Calu3 (cell line): Measurements from ENCODE around the gene PLXNA2. TPM values are rescaled to one million over a fixed set of nuclear protein-coding genes. Genes with fewer than 3 reads are reported as not detected.

Source experiments
- BruUV-seq: library from RNA; stranded (reverse); fragments of 400-500 nt; replicated peaks from 2 replicates; lab custom pipeline; 2021; lab: Mats Ljungman, UMichigan
- CTCF ChIA-PET: fragments of 300-600 bp; sonication (Branson Sonifier 250); formaldehyde crosslinking; loops from one replicate; lab custom pipeline; 2022; ENCODE audit warnings: antibody characterized with exemption; lab: Charles Lee
- DNase-seq: peaks from one replicate; pipeline ENCODE4 v3.0.0; 2022
- H3K27ac Mint-ChIP-seq: one replicate; pipeline ENCODE4 v1.8.0; 2022; ENCODE audit warnings: mixed read lengths; ENCODE audit not compliant: unreplicated experiment
- H3K27me3 Mint-ChIP-seq: one replicate; pipeline ENCODE4 v1.8.0; 2022; ENCODE audit warnings: mixed read lengths; ENCODE audit not compliant: unreplicated experiment
- H3K36me3 Mint-ChIP-seq: one replicate; pipeline ENCODE4 v1.8.0; 2022; ENCODE audit warnings: mild to moderate bottlenecking, moderate library complexity, mixed read lengths; ENCODE audit not compliant: insufficient read depth, unreplicated experiment
- H3K4me1 Mint-ChIP-seq: one replicate; pipeline ENCODE4 v1.8.0; 2022; ENCODE audit warnings: mild to moderate bottlenecking, low read depth, mixed read lengths; ENCODE audit not compliant: unreplicated experiment
- H3K4me3 Mint-ChIP-seq: one replicate; pipeline ENCODE4 v1.8.0; 2022; ENCODE audit warnings: mild to moderate bottlenecking, low read depth, moderate library complexity, mixed read lengths; ENCODE audit not compliant: unreplicated experiment
- H3K9me3 Mint-ChIP-seq: one replicate; pipeline ENCODE4 v1.8.0; 2022; ENCODE audit warnings: low read depth, mixed read lengths; ENCODE audit not compliant: unreplicated experiment
- CTCF ChIP-seq: fragments of 200-600 bp; IDR thresholded peaks from one replicate; pipeline ENCODE4 v1.8.0; 2022; ENCODE audit warnings: antibody characterized with exemption; ENCODE audit not compliant: unreplicated experiment
- intact Hi-C: fragments of 100-400 bp; cut with micrococcal nuclease; formaldehyde crosslinking; loops from one replicate; pipeline ENCODE4 v1.10.0; 2022; ENCODE audit not compliant: unreplicated experiment
- total RNA-seq: library from RNA; stranded (reverse); gene quantifications from 2 replicates; pipeline ENCODE4 v1.2.3, GENCODE V29; 2022

Gene PLXNA2
- total RNA-seq, 1 experiment from 2014 or later = 16.2 TPM

GRCh38 chr1:208058267-208058666, 185.9 kb downstream of the PLXNA2 start:
- CTCF ChIA-PET = no interaction called here
- BruUV-seq = no TSS peak
- DNase-seq = no peak
- no peaks in the 10 kb centered on the region for H3K4me1 Mint-ChIP-seq
- intact Hi-C loops = no loop called here
- no peaks in the 10 kb centered on the region for H3K9me3 Mint-ChIP-seq
- H3K4me3 Mint-ChIP-seq = no peak overlapping the region
- no peak for TF ChIP-seq CTCF
- H3K27ac Mint-ChIP-seq = no peak overlapping the region
- H3K27me3 Mint-ChIP-seq = no peaks in the 10 kb centered on the region
- no peaks in the 10 kb centered on the region for H3K36me3 Mint-ChIP-seq

GRCh38 chr1:208057056-208057455, 187.1 kb downstream of the PLXNA2 start:
- H3K4me1 Mint-ChIP-seq = no peaks in the 10 kb centered on the region
- CTCF ChIA-PET = interaction anchor here (0.5 kb wide), 1 partner anchor 113 kb away, joined by 3 read pairs; no protein-coding TSS in a partner anchor
- no peak overlapping the region for H3K27ac Mint-ChIP-seq
- H3K9me3 Mint-ChIP-seq = no peaks in the 10 kb centered on the region
- H3K27me3 Mint-ChIP-seq = no peaks in the 10 kb centered on the region
- BruUV-seq = no TSS peak
- intact Hi-C loops = no loop called here
- H3K4me3 Mint-ChIP-seq = no peak overlapping the region
- DNase-seq = no peak
- TF ChIP-seq CTCF = no peak
- no peaks in the 10 kb centered on the region for H3K36me3 Mint-ChIP-seq

GRCh38 chr1:208055535-208055934, 188.6 kb downstream of the PLXNA2 start:
- no peaks in the 10 kb centered on the region for H3K4me1 Mint-ChIP-seq
- H3K9me3 Mint-ChIP-seq = no peaks in the 10 kb centered on the region
- H3K36me3 Mint-ChIP-seq = no peaks in the 10 kb centered on the region
- intact Hi-C loops = no loop called here
- TF ChIP-seq CTCF = no peak
- no peak overlapping the region for H3K27ac Mint-ChIP-seq
- BruUV-seq = no TSS peak
- H3K4me3 Mint-ChIP-seq = no peak overlapping the region
- no peaks in the 10 kb centered on the region for H3K27me3 Mint-ChIP-seq
- no peak for DNase-seq
- CTCF ChIA-PET = interaction anchor here (1.6 kb wide), 1 partner anchor 10 kb away, joined by 4 read pairs; no protein-coding TSS in a partner anchor

- TF ChIP-seq CTCF = no peak
- Mint-ChIP-seq H3K27me3 (no peaks in the 10 kb centered on the region), H3K36me3 (no peaks in the 10 kb centered on the region), H3K4me1 (no peaks in the 10 kb centered on the region), H3K9me3 (no peaks in the 10 kb centered on the region), H3K4me3 (no peak overlapping the region), H3K27ac (no peak overlapping the region)
- CTCF ChIA-PET = interaction anchor here (1.6 kb wide), 1 partner anchor 9 kb away, joined by 4 read pairs; no protein-coding TSS in a partner anchor
- no peak for DNase-seq
- no TSS peak for BruUV-seq
- intact Hi-C loops = no loop called here
Observed at GRCh38 chr1:208054911-208055379, 189.2 kb downstream of the PLXNA2 start.
